ENCODE results near the gene PLXNA3. TPM values are rescaled to one million over a fixed set of nuclear protein-coding genes. Genes with fewer than 3 reads are reported as not detected.

PLXNA3 gene
- polyA plus RNA-seq, 1 donor = 41.3 TPM

DNA sequence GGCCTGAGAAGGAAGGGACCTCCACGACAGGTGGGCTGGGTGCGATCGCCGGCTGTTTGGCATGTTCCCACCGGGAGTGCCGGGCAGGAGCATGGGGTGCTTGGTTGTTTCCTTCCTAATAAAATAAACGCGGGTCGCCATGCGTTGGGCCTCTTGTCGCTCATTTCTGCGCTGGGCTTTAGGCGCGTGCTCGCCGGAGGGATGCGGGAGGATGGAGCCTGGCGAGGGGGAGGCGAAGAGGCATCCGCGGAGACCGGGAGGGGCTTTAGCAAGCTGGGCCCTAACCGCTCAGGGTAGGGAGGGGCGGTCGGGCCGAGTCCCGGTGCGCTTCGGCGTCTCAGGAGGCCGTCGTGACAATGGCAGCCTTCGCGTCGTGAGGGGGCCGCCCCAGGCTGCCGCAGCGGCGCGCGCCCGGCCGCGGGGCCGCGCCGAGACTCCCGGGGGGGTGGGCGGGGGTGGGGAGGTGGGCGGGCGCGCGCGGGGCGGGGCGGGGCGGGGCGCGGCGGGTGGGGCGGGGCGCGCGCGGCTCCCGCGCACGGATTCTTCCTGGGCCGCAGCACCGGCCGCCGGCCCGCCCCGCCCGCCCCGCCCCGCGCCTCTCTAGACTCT, 21.6 kb upstream of the PLXNA3 start:
- no peak for DNase-seq

DNA sequence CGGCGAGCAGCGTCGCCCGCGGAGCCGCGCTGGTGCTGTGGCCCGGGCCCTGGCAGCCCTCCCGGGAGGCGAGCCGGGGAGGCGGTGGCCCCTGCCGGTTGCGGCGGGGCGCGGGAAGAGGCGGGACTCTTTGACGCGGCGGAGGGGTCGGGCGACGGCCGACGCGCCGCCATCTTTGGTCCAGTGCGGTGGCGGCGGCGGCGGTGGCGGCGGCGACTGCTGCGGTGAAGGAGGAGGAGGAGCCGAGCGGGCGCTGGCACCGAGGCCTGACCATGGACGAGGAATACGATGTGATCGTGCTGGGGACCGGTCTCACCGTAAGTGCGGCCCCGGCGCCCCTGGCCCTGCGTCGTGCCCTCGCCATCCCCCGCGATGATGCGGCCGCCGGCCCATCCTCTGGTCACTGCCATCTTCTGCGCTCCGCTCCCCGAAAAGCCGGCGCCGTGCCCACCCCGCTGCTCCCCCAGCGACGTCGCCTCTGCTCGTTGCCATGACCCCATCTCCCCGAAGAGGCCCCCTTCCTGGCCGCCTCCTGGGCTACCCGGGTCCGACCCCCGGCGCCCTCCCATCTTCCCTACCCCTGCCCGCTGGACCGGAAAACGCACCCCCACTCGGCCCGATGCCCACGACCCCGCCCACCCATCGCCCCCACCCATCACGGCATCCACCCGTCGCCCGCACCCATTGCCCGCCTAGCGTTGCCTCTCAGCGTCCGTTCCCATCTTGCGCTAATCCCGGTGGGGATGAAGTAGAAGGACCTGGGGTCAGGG, 20.9 kb upstream of the PLXNA3 start, which contains the start of gene GDI1:
GDI1 (plus strand) TSS at position 172 of the 770 bp plus-strand sequence; CDS start at position 273, 101 bp downstream.
- peak; percentile 44 for DNase-seq

DNA sequence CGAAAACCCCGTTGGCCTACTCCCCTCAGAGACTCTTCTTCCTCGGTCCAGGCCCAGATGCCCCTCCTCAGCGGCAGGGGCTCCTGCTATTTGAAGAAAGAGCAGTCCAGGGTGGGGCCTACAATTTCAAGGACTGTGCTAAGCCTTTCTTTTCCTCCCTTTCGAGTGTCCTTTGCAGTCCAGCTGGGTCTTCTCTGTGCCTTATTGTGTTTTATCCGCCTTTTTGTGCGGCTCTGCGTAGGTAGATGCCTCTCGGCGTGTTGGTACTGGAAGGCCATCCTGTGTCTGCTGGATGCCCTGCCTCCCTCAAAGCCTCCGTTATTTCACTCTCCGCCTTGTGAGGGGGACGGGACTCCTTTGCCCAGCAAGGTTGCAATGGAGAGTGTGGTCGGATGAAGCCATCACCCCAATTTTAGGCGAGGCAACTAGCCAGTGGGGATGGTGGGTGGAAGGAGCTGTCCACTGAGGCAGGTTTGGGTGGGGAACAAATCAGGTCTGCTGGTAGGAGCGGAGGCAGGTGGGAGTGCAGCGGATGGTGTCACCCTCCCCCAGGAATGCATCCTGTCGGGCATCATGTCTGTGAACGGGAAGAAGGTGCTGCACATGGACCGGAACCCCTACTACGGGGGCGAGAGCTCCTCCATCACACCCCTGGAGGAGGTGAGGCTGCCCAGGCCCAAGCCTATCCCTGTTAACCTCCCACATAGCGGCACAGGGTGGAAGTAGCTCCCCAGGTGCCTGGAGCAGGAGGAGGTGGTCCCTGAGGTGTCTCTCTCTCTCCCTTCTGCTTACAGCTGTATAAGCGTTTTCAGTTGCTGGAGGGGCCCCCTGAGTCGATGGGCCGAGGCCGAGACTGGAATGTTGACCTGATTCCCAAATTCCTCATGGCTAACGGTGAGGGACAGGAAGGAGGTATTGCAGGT, 19.8 kb upstream of the PLXNA3 start:
- no peak for DNase-seq

DNA sequence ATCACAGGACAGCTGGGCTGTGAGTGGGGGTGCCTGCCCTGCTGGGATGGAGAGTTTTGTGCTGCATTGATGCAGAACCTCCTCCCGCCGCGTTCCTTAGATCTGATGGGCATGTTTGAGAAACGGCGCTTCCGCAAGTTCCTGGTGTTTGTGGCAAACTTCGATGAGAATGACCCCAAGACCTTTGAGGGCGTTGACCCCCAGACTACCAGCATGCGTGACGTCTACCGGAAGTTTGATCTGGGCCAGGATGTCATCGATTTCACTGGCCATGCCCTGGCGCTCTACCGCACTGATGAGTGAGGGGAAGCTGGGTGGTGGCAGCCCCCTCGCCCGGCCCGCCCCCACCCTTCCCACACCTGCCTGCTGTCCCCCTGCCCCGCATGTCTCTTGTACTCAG, 18.2 kb upstream of the PLXNA3 start:
- DNase-seq = no peak

DNA sequence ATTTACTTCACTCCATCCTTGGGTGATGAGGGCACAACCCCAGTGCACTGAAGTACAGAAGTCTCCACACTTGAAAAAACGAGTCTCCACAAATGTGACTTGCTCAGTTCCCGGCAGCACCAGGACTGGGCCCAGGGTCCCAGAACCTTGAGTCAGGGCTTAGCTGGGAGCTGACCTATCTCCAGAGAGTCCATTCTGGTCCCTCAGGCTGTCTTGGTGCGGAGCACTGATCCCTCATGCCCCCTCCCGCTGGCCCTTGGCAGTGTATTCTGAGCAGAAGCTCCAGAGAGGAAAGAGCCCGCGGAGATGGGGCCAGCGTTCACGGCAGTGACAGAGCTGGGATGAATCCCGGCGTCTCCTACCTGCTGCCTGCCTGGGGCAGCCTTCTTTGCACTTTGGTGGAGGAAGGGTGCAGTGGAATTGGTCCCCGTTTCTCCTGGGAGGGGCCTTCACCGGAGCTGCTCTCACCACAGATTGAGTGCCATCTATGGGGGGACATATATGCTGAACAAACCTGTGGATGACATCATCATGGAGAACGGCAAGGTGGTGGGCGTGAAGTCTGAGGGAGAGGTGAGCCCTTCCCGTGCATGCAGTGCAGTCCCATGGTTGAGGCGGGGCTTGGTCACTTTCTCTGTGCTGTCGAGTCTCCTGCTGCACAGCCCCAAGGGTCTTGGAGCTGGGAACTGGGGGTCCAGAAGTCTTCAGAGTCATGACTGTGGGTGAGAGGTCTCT, 17.3 kb upstream of the PLXNA3 start:
- DNase-seq = no peak

DNA sequence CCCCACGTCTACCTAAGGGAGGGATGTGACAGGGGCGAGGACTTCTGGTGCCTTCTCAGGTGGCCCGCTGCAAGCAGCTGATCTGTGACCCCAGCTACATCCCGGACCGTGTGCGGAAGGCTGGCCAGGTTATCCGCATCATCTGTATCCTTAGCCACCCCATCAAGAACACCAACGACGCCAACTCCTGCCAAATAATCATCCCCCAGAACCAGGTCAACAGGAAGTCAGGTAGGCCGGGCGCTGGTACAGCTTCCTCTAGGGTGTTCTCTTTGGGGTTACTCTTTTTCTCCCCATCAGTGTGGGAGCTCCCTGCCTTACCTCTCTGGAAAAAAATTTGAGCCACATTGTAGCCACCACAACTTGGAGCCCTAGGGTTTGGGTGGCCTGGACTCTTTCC, 16.5 kb upstream of the PLXNA3 start:
- DNase-seq = no peak

DNA sequence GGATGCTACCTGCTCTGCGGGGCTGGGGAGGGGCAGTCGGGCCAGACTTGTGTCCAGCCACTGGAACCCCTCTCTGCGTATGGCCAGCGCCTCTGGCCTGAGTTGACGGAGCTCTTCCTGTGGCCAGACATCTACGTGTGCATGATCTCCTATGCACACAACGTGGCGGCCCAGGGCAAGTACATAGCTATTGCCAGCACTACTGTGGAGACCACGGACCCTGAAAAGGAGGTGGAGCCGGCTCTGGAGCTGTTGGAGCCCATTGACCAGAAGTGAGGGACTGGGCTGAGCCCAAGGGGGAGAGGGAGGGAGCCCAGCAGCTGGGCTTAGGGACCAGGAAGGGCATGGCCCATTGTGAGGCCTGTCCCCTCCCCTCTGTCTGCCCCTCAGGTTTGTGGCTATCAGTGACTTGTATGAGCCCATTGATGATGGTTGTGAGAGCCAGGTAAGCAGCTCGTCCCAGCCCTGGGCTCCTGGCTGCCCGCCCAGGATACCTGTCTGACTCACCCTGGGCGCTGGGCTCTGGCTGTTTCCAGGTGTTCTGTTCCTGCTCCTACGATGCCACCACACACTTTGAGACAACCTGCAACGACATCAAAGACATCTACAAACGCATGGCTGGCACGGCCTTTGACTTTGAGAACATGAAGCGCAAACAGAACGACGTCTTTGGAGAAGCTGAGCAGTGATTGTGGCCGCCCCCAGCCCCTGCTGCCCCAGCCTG, 15.9 kb upstream of the PLXNA3 start:
- no peak for DNase-seq

DNA sequence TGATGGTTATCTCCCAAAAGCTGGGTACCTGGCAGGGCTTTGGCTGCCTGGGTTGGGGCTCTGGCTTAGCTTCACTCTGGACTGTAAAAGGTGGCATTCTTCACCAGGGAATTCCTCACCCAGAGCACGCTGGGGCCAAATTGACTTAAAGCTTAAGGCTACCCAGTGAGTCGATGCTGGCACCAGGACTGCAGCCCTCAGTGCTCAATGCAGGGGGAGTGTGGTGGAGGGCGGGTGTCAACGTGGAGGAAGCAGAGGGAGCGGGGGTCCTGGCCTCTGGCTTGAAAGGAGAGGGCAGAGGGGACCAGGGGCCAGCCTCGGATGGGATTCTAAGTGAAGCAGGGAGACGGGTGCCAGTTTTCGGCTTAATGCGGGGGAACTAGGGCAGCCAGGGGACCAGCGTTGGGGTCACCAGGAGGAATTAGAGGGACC, 14.6 kb upstream of the PLXNA3 start:
- DNase-seq = no peak

DNA sequence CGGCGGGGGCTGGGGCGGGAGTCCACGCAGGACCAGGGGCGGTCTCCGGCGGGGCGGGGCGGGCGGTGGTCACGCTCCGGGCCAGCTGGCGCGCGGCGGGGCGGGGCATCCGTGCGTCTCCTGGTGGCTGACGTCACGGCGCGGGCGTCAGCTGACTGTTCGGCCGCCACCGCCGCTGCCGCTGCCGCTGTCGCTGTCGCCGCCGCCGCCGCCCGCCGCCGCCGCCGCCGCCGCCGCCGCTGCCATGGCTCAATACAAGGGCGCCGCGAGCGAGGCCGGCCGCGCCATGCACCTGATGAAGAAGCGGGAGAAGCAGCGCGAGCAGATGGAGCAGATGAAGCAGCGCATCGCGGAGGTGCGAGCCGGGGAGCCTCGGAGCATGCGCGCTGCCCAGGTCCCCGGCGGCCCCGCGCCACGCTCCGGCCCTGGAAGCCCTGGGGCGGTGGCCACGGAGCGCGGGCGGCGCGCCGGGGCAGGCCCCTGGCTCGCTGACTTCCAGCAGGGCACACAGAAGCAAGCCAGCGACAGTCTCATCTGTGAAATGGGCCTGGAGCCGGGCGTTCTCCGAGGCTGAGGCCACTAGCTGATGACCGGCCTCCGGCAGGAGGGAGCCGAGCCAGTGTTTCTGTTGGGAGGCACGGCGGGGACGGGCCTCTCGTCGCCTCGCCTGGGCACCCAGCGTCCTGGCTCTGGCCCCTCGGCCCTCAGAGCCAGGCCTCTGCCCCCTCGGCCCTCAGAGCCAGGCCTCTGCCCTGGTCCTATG, 13.9 kb upstream of the PLXNA3 start, which contains the start of gene FAM50A:
FAM50A (plus strand) TSS at position 150 of the 763 bp plus-strand sequence; CDS start at position 245, 95 bp downstream.
- DNase-seq = peak; percentile 76

DNA sequence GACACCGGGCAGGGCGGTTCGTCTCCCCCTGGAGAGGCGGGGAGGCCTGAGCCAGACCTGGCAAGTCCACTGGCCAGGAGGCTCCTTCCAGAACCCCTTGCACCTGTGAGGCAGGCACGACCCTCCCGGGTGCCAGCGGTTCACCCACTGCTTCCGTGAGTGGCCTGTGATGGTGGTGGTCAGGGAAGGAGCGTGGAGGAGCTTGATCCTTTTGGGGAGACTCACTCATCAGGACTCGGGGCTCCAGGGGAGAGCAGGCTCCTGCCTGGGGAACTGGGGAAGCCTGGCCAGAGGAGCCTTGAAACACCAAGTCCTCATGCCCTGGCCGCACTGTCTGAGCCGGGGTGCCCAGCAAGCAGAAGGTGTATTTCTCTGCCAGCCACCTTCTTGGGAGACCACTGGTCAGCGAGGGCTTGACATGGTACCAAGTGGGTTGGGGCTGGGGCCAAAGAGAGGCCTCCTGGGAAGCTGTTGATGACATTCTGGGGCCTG, 13.3 kb upstream of the PLXNA3 start:
- DNase-seq = no peak

DNA sequence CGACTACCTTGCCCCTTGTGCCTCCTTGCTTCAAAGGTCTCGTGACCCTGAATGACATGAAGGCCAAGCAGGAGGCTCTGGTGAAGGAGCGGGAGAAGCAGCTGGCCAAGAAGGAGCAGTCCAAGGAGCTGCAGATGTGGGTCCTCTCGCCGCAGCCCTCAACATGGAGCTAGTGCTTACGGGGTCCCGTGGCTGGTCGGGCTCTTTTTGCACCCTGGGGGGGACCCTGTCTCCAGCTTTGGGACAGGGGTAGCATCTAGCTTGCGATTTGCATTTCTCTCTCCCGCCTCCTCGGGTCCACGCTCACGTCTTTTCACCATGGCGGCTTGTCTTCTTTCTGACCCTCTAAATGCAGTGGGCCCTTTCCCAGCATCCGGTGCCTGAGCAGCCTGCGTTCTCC, 12.3 kb upstream of the PLXNA3 start:
- DNase-seq = no peak

DNA sequence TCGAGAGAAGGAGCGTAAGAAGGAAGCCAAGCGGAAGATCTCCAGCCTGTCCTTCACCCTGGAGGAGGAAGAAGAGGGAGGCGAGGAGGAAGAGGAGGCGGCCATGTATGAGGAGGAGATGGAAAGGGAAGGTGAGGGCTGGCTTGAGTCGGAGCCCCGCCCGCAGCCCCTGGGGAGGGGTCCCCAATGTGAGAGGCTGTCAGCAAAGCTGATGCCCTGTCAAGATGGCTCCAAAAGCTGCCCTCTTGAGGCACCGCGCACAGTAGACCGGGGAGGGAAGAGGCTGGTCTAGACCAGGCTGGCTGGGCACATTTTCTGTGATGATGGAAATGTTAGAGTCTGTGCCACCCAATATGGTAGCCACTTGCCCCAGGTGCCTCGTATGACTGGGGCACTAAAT, 11.7 kb upstream of the PLXNA3 start:
- DNase-seq = no peak

DNA sequence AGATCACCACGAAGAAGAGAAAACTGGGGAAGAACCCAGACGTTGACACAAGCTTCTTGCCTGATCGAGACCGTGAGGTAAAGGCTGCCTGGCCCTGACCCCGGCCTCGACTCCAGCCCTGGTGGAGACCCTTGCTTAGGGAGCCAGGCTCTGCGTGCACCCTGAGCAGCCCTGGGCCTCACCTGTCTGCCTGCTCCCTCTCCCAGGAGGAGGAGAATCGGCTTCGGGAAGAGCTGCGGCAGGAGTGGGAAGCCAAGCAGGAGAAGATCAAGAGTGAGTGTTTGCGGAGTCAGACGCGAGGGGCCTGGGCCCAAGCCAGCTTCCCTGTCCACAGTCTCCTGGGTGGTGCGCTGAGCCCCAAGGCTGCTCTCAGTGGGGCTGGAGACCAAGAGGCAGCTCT, 9.6 kb upstream of the PLXNA3 start:
- DNase-seq = no peak

DNA sequence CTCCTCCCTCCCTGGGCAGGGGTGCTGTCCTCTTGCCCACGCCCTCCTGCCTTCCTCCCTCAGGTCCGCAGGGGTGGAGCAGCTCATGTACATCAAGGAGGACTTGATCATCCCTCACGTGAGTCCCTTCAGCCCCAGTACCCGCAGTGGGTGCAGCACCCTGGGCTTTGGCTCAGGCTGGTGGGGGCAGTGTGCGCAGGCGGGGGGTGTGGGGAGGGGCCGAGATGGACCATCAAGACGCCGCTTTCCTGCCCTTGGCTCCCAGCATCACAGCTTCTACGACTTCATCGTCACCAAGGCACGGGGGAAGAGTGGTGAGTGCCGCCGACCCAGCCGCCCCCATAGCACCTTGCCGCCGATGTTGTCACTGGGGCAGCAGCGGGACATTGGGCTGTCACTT, 8.5 kb upstream of the PLXNA3 start:
- DNase-seq = no peak

DNA sequence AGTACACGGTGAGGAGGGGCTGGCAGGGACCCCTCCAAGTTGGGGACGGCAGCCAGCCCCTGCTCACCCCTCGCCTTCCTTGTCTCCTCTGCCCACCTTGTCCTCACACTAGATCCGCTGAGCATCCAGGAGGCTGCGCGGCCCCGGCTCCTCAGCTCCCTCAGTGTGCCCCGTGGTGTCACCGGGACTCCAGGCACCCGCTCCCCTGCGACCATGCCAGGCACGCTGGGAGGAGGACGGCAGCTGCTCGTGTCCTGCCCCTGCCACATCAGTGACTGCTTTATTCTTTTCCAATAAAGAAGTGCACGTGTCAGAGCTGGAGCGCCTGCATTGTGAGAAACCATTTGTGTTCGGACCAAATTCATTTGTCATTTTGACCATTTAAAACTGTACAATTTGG, 7.8 kb upstream of the PLXNA3 start:
- DNase-seq = no peak

DNA sequence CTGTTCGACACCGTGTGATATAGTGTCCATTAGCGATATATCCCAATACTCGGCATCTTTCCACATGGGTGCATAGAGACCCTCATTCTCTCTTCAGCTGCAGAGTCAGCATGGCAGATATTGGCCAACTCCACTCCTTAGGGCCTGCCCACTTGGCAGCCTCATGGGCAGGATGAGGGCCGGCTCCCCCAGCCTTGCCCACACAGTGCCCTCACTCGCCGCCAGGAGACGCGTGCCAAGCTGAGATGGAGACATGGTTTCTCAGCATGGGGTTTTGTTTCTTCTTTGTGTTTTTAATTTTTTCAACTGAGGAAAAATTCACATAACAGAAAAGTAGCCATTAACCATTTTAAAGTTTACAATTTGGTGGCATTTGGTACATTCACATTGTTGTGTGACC, 5.3 kb upstream of the PLXNA3 start:
- no peak for DNase-seq

DNA sequence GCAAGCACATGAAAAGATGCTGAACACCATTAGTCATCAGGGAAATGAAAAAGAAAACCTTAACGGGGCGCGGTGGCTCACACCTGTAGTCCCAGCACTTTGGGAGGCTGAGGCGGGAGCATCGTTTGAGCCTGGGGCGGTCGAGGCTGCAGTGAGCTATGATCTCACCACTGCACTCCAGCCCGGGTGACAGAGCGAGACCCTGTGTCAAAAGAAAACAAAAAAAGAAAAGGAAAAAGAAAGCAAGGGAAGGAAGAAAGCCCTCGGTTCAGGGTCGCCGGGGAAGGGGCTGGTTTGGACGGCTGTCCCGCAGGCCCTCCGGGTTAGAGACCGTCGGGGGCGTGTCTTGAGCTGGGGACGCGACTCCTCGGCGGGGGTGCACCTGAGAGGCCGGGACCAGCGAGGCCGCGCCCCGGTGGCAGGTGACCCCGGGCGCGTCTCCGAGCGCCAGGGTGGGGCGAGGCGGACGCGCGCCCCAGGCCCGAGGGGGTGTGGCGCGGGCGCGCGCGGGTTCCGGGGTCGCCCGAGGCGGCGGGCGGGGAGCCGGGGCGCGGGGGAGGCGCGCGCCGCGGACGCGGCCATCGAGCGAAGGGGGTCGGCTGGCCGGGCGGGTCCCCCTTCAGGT, 478 bp upstream of the PLXNA3 start:
- DNase-seq = no peak

DNA sequence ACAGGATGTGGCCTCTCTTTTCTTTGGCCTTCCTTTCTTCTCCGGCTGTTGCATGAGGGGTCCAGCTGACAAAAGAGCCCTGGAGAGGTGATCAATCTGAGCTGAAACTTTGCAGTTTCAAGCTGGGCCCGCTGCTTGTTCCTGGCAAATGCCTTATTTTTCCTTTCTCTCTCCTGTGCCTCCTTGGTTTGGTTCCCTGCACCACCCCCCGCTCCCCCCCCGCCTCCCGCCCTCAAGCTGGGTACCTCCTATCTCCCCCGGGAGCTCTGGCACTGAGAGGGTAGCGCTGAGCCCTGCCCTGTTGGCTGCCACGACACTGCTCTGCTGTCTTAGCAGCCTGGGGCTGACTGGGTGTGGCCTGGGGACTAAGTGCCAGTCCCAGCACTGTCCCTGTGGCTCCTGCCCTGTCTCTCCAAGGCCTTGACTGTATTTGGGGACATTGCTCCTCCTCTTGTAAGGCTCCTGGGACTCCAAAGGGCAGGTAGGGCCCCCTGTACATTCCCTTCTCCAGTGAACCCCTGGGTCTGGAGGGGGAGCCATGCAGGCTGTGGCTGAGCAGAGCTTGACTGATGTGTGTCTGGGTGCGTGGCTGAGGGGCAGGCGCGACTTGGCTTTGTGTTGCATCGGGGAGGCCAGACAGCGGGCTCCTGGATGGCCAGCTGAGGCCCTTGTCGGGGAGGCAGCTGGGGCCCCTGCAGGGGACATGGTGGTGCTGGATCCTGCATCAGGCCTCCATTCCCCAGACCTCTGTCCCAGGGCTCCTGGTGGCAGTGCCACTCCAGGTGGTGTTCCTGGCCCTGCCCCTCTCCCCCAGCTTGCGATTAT, 1.1 kb downstream of the PLXNA3 start:
- DNase-seq = no peak

DNA sequence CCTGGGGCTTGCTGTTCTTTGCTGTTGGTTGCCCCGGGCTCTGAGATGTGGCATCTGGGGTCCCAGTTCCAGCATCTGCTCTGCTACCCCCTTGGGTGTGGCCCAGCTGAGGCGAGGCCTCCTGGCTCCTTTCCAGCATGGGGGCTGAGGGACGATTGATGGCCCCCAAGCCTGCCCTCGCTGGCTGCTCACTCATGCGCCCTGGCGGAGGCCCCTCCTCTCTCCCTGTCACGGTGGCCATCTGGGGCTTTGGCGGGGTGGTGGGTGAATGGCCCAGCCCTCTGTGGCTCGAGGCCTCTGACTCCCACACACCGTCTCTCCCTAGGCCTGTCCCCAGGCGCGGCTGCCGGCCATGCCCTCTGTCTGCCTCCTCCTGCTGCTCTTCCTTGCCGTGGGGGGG, 1.8 kb downstream of the PLXNA3 start:
- DNase-seq = no peak
